Endothelial cell of coronary artery (primary cell): ENCODE data around the gene ZNF136. TPM values are rescaled to one million over a fixed set of nuclear protein-coding genes. Genes with fewer than 3 reads are reported as not detected.

Source experiments
- total RNA-seq: library from RNA; depleted of rRNA; stranded (reverse); fragments of >200 nt; gene quantifications from 2 replicates; pipeline ENCODE4 v1.2.3, GENCODE V29; 2014

ZNF136 gene
- total RNA-seq = 5.1 and 8.8 TPM in 2 replicates

GRCh38 chr19:12162882-12163806, at the start of gene ZNF136:
ZNF136 (plus strand) TSS chr19:12163096; CDS start chr19:12163204, 108 bp downstream.

GRCh38 chr19:12139885-12140544, 22.9 kb upstream of the ZNF136 start, which contains the start of gene ZNF20:
ZNF20 (minus strand) TSS chr19:12140350; CDS start chr19:12140182, 168 bp downstream.

GRCh38 chr19:12156223-12157058, 6.5 kb upstream of the ZNF136 start, which contains the start of gene ZNF625:
ZNF625 (minus strand) TSS chr19:12156734; CDS start chr19:12156558, 176 bp downstream.

Other genes with a start within 250 kb of the ZNF136 start
- gene ZNF700, start 238.0 kb upstream of the ZNF136 start, total RNA-seq = 5.7 and 6.7 TPM in 2 replicates
- gene ZNF763, start 198.1 kb upstream of the ZNF136 start, total RNA-seq = 0.36 and 0.75 TPM in 2 replicates
- gene ZNF433, start 127.4 kb upstream of the ZNF136 start, total RNA-seq = 1.7 and 2.8 TPM in 2 replicates
- gene ZNF878, start 110.1 kb upstream of the ZNF136 start, total RNA-seq = 0.18 and 0.19 TPM in 2 replicates
- 1.1 and 2.8 TPM in 2 replicates for gene ZNF844, start 98.4 kb upstream of the ZNF136 start, total RNA-seq
- gene ZNF20, start 22.7 kb upstream of the ZNF136 start, total RNA-seq = 2.4 and 3.5 TPM in 2 replicates
- 10.4 and 10.5 TPM in 2 replicates for gene ZNF625, start 6.4 kb upstream of the ZNF136 start, total RNA-seq
- 5.0 and 6.9 TPM in 2 replicates for gene ZNF44, start 131.8 kb downstream of the ZNF136 start, total RNA-seq
- gene ZNF563, start 170.5 kb downstream of the ZNF136 start, total RNA-seq = 0.45 and 2.1 TPM in 2 replicates
- 0.81 and 1.8 TPM in 2 replicates for gene ZNF442, start 202.6 kb downstream of the ZNF136 start, total RNA-seq
- 3.7 and 4.4 TPM in 2 replicates for gene ZNF799, start 238.2 kb downstream of the ZNF136 start, total RNA-seq